ENCODE data around the gene ZNF335.

The ZNF335 gene

DNA sequence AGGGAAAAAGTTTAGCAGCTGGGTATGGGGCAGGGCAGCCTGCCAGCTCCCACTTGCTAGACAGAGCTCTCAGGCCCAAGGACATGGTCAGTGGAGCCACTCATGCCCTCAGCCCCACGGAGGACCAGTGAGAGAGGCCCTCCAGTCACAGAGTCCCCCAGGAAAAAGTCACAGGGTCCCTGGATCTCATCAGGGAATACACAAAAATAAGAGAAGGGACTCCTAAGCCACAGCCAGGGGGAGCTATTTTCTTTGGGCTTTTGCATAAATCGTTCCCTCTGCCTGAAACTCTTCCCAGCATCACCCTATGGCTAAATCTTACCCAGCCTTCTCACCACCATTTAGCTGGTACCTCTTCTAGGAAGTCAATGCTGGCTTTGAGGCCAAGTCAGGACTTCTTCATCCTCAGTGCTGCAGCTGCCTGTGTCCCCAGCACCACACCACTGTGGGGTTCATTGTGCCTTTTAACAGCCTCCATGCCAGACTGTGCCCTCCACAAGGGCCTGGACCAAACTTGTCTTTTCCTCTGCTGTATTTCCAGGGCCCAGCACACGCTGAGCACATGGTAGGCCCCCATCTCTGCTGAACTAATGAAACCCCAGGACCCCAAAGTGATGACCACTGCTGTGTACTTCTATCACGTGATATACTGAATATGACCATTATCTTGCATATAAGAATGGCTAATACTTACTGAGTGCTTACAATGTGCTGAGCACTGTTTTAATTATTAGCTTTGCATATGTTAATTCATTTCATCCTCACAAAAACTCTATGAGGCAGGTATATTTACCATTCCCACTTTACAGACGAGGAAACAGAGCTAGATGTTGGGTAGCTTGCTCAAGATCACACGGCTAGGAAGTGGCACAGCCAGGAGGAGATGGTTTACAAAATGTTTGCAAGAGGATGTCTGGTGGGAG, 2.0 kb downstream of the ZNF335 start:
- Histone ChIP-seq H3K4me3 (ENCODE audit: extremely low read depth, insufficient read depth, low read length, poor library complexity, severe bottlenecking) (peak overlapping the region; percentile 78), H3K4me1 (ENCODE audit: control insufficient read depth, insufficient read depth, low read length, poor library complexity, severe bottlenecking) (peaks cover 18% of the 10 kb centered on the region), H3K9me3 (ENCODE audit: control insufficient read depth, low read length) (no peaks in the 10 kb centered on the region), H3K27ac (ENCODE audit: low read depth, low read length, severe bottlenecking) (no peak overlapping the region), H3K36me3 (ENCODE audit: control insufficient read depth, insufficient read depth, low read length) (peaks cover 48% of the 10 kb centered on the region)
- 64 to 67% methylated on average over 3 to 4 of the region's 6 CpGs for WGBS, 2 experiments (ENCODE audit: insufficient coverage in 2 of 2)

DNA sequence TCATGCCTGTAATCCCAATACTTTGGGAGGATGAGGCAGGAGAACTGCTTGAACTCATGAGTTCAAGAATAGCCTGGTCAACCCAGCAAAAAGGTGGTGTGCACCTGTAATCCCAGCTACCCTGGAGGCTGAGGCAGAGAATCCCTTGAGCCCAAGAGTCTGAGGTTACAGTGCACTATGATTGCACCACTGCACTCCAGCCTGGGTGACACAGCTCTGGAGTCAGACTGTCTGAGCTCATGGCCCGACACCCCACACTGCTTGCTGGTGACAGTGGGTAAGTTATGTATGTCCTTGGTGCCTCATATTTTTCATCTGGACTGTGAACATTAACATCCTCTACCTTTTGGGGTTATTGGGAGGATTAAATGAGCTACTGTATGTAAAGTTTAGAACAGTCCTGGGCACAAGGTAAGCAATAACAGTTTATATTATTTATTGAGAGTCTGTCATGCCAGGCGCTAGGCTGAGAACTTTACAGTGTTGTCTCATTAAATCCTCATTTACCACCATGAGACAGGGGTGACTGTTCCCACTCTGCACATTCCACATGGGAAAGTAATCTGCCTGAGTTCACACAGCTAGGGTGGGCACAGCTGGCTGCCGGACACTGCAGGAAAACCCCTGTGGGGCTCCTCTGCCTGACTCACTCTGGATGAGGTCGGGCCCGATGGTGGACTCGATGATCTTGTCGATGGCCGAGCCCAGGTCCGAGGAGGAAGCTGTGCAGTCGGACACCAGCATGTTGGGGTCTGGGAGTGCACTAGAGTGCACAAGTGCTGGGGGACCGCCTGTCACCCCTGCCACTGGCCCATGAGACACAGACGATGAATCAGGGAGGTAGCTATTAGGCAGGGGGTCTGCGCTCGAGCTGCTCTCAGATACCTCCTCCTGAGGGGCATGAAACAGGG, 2.9 kb downstream of the ZNF335 start:
- WGBS, 2 experiments (ENCODE audit: insufficient coverage in 2 of 2), result 90 to 92% methylated on average over 10 to 12 of the region's 14 CpGs
- no peak overlapping the region for H3K4me3 ChIP-seq (ENCODE audit: extremely low read depth, insufficient read depth, low read length, poor library complexity, severe bottlenecking)
- H3K4me1 ChIP-seq (ENCODE audit: control insufficient read depth, insufficient read depth, low read length, poor library complexity, severe bottlenecking), result peaks cover 13% of the 10 kb centered on the region
- H3K27ac ChIP-seq (ENCODE audit: low read depth, low read length, severe bottlenecking), result no peak overlapping the region
- peaks cover 54% of the 10 kb centered on the region for H3K36me3 ChIP-seq (ENCODE audit: control insufficient read depth, insufficient read depth, low read length)
- no peaks in the 10 kb centered on the region for H3K9me3 ChIP-seq (ENCODE audit: control insufficient read depth, low read length)

- H3K36me3 ChIP-seq (ENCODE audit: control insufficient read depth, insufficient read depth, low read length), result peaks cover 63% of the 10 kb centered on the region
- WGBS, 2 experiments (ENCODE audit: insufficient coverage in 2 of 2), result 95% methylated on average over 9 of the region's 10 CpGs
- no peaks in the 10 kb centered on the region for H3K9me3 ChIP-seq (ENCODE audit: control insufficient read depth, low read length)
- H3K27ac ChIP-seq (ENCODE audit: low read depth, low read length, severe bottlenecking), result no peak overlapping the region
- no peak overlapping the region for H3K4me3 ChIP-seq (ENCODE audit: extremely low read depth, insufficient read depth, low read length, poor library complexity, severe bottlenecking)
- peaks cover 13% of the 10 kb centered on the region for H3K4me1 ChIP-seq (ENCODE audit: control insufficient read depth, insufficient read depth, low read length, poor library complexity, severe bottlenecking)
Observed at GRCh38 chr20:45968081-45968671, 3.8 kb downstream of the ZNF335 start.

DNA sequence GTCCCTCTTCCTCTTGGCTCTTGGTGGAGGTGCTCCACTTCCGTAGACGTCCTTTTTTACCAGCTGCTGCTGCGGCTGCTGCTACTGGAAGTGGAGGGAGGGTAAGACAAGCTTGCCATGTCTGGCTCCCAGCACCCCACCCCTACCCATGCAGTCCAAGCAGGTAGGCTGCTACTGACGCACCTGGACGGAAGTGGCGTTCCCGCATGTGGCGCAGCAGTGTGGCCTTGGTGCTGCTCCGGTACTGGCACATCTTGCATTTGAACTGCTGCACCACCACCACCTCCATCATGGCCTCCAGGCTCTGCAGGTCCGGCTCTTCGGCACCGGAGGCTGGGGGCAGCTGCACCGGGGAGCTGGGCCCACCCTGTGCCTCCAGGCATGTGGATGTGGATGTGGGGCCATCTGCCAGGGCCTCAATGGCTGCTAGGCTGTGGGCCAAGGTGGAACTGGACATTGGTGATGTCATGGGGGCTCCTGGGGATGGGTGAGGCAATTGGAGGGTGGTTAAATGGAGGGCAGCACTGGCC, 4.4 kb downstream of the ZNF335 start:
- H3K9me3 ChIP-seq (ENCODE audit: control insufficient read depth, low read length), result no peaks in the 10 kb centered on the region

DNA sequence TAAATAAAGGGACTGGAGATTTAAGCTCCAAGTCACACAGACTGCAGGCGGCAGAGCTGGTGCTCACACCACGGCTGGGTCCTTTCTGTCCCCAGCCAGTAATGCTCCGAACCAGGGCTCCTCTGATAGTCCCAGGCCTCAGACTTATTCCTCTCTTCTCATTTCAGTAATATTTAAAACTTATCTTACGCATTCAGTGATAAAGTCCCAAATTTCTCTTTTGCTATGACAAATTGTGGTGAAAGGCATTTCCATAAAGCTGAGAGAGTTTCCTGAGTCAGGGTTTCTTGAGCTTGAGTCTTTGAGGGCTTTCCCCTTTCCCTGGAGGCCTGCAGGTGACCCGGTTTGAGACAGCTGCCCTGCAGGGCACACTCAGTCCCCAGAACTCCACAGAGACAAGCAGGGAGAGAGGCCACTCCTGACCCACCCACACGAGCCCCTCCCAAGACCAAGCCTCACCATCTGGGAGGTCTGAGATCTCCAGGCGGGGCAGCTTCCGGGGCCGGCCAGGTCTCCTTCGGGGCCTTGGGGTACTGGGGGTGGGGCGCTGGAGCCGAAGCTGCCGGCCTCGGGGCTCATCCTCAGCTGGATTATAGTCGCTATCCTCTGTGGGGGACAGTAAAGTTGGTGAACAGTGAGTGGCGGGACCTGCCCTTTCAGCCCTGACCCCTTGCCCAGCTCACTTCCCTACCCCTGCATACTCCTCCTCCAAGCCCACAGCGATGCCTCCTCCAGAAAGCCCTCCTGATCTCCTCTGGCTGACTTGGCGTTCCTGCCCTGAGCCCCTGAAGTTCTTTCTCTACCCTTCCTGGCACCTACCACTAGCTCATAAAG, 6.6 kb downstream of the ZNF335 start:
- WGBS, 2 experiments (ENCODE audit: insufficient coverage in 2 of 2), result 94 to 95% methylated on average over 6 to 13 of the region's 18 CpGs
- Histone ChIP-seq H3K36me3 (ENCODE audit: control insufficient read depth, insufficient read depth, low read length) (peaks cover 89% of the 10 kb centered on the region), H3K4me1 (ENCODE audit: control insufficient read depth, insufficient read depth, low read length, poor library complexity, severe bottlenecking) (peaks cover 5% of the 10 kb centered on the region), H3K4me3 (ENCODE audit: extremely low read depth, insufficient read depth, low read length, poor library complexity, severe bottlenecking) (no peak overlapping the region), H3K9me3 (ENCODE audit: control insufficient read depth, low read length) (no peaks in the 10 kb centered on the region), H3K27ac (ENCODE audit: low read depth, low read length, severe bottlenecking) (no peak overlapping the region)

More for the DNA sequence above, 4.4 kb downstream of the ZNF335 start:
- WGBS, 2 experiments (ENCODE audit: insufficient coverage in 2 of 2), result 93 to 97% methylated on average over 7 to 10 of the region's 13 CpGs
- Histone ChIP-seq H3K27ac (ENCODE audit: low read depth, low read length, severe bottlenecking) (no peak overlapping the region), H3K4me3 (ENCODE audit: extremely low read depth, insufficient read depth, low read length, poor library complexity, severe bottlenecking) (no peak overlapping the region), H3K36me3 (ENCODE audit: control insufficient read depth, insufficient read depth, low read length) (peaks cover 66% of the 10 kb centered on the region), H3K4me1 (ENCODE audit: control insufficient read depth, insufficient read depth, low read length, poor library complexity, severe bottlenecking) (peaks cover 11% of the 10 kb centered on the region)

GRCh38 chr20:45964006-45964400, 8.0 kb downstream of the ZNF335 start:
- WGBS, 2 experiments (ENCODE audit: insufficient coverage in 2 of 2), result 92 to 96% methylated on average over 7 to 8 of the region's 9 CpGs
- H3K36me3 ChIP-seq (ENCODE audit: control insufficient read depth, insufficient read depth, low read length), result peaks cover 95% of the 10 kb centered on the region

DNA sequence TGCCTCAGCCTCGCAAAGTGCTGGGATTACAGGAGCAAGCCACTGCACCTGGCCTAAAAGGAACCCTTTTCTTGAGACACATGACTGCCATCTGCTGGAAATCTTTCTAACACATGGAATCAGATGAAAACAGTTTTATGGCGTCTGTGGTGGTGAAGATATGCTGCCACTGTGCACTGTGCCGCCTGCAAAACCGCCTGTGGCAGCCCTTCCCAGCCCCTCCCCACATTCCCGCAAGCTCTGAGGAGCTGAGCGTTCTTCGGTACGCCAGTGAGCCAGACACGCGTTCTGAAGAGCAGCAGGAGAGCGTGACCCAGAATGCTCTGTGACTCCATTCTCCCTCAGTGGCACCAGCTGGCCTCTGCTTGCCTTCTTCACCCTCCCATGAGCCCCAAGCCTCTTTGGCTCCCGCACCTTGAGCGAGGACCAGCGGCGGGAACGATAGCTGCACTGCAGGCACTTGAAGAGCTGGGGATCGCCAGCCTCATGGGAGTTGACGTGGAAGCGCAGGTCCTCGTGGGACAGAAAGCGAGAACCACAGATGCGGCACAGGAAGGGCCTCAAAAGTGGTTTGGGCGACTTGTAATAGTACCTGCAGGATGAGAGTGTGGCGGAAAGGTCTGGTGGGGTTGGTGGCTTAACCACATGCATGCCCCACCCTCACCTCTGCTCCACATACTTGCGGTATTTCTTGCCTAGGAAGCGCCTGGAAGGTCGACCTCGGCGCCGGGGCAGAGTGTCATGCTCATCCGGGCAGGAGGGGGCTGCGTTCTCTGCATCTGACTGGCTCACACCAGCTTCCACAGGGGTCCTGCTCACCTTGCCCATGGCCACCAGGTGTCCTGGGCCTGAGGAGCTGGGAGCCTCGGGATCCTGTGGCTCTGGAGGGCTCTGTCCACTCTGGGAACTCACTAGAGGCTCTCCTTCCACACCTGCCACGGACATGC, 8.7 kb downstream of the ZNF335 start:
- Histone ChIP-seq H3K36me3 (ENCODE audit: control insufficient read depth, insufficient read depth, low read length) (peaks cover 95% of the 10 kb centered on the region), H3K9me3 (ENCODE audit: control insufficient read depth, low read length) (no peaks in the 10 kb centered on the region), H3K4me3 (ENCODE audit: extremely low read depth, insufficient read depth, low read length, poor library complexity, severe bottlenecking) (no peak overlapping the region)

More at GRCh38 chr20:45964006-45964400, 8.0 kb downstream of the ZNF335 start:
- no peaks in the 10 kb centered on the region for H3K9me3 ChIP-seq (ENCODE audit: control insufficient read depth, low read length)
- H3K4me3 ChIP-seq (ENCODE audit: extremely low read depth, insufficient read depth, low read length, poor library complexity, severe bottlenecking), result no peak overlapping the region
- H3K4me1 ChIP-seq (ENCODE audit: control insufficient read depth, insufficient read depth, low read length, poor library complexity, severe bottlenecking), result no peaks in the 10 kb centered on the region
- H3K27ac ChIP-seq (ENCODE audit: low read depth, low read length, severe bottlenecking), result no peak overlapping the region

DNA sequence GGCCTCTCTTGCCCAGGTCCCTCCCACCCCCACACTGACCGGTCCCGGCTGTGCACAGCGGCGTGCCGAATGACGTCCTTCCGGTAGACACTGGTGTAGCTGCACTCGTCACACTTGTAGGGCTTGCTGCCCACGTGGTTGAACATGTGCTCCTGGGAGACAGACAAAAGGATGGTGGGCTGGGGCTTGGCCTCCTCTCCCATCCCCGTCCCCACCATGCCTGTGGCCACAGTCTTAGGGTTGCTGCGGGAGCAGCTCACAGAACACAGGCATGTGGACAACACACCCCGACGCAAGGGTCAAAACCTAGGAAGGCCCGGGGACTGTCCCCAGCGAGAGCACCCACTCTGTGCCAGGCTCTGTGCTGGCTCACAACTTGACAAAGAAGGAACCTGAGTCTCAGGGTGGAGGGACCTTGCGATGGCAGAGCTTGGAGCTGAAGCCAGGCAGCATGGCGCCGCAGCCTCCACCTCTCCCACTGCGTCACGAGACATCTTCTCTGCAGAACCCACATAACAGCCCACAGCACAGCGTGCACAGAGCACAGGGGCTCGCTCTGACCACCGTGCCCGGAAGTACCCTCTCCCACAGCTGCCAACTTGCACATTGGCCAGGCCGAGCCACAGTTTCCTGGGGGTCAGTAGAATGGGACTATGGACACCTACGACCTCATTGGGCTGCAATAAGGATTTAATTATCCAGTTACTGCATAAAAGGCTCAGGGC, 9.8 kb downstream of the ZNF335 start:
- 94 to 99% methylated on average over 21 to 22 of the region's 26 CpGs for WGBS, 2 experiments (ENCODE audit: insufficient coverage in 2 of 2)
- peaks cover 95% of the 10 kb centered on the region for H3K36me3 ChIP-seq (ENCODE audit: control insufficient read depth, insufficient read depth, low read length)
- H3K4me3 ChIP-seq (ENCODE audit: extremely low read depth, insufficient read depth, low read length, poor library complexity, severe bottlenecking), result no peak overlapping the region

More for the DNA sequence above, 8.7 kb downstream of the ZNF335 start:
- H3K4me1 ChIP-seq (ENCODE audit: control insufficient read depth, insufficient read depth, low read length, poor library complexity, severe bottlenecking), result no peaks in the 10 kb centered on the region
- WGBS, 2 experiments (ENCODE audit: insufficient coverage in 2 of 2), result 92 to 96% methylated on average over 25 to 30 of the region's 34 CpGs
- no peak overlapping the region for H3K27ac ChIP-seq (ENCODE audit: low read depth, low read length, severe bottlenecking)

More for the DNA sequence above, 9.8 kb downstream of the ZNF335 start:
- Histone ChIP-seq H3K27ac (ENCODE audit: low read depth, low read length, severe bottlenecking) (no peak overlapping the region), H3K4me1 (ENCODE audit: control insufficient read depth, insufficient read depth, low read length, poor library complexity, severe bottlenecking) (no peaks in the 10 kb centered on the region), H3K9me3 (ENCODE audit: control insufficient read depth, low read length) (no peaks in the 10 kb centered on the region)
